GM23338 (cell line): ENCODE results near the gene TCEAL1. TPM values are rescaled to one million over a fixed set of nuclear protein-coding genes. Genes with fewer than 3 reads are reported as not detected.

ENCODE experiments used
- polyA plus RNA-seq: library from polyadenylated mRNA; unstranded; fragments of >200 nt; fragmentation: Nextera tagmentation; extraction: Ambion mirVana; gene quantifications from 2 replicates; pipeline ENCODE4 v1.2.1, GENCODE V29; 2016
- total RNA-seq: library from RNA; depleted of rRNA; stranded (reverse); fragments of >200 nt; shearing (Covaris generic); gene quantifications from 2 replicates; pipeline ENCODE4 v1.2.3, GENCODE V29; 2014; rRNA removed

TCEAL1 gene
- total and polyA plus RNA-seq, 2 experiments from 2014 or later, result 5.8 to 8.8 TPM

Other genes with a start within 250 kb of the TCEAL1 start
- not detected in 2 replicates for gene RAB40A, start 109.5 kb upstream of the TCEAL1 start, total RNA-seq
- 1.1 and 2.0 TPM in 2 replicates for gene RAB40A, start 109.5 kb upstream of the TCEAL1 start, polyA plus RNA-seq
- 18.0 and 25.4 TPM in 2 replicates for gene TCEAL4, start 43.5 kb upstream of the TCEAL1 start, total RNA-seq
- 125 and 148 TPM in 2 replicates for gene TCEAL4, start 43.5 kb upstream of the TCEAL1 start, polyA plus RNA-seq
- gene TCEAL3, start 21.0 kb upstream of the TCEAL1 start, total RNA-seq, result 5.0 and 5.2 TPM in 2 replicates
- 30.6 and 31.1 TPM in 2 replicates for gene TCEAL3, start 21.0 kb upstream of the TCEAL1 start, polyA plus RNA-seq
- 269 and 311 TPM in 2 replicates for gene MORF4L2, start 57.7 kb downstream of the TCEAL1 start, total RNA-seq
- gene MORF4L2, start 57.7 kb downstream of the TCEAL1 start, polyA plus RNA-seq, result 297 and 315 TPM in 2 replicates
- not detected in 2 replicates for gene TMEM31, start 81.9 kb downstream of the TCEAL1 start, total RNA-seq
- 0.60 and 0.85 TPM in 2 replicates for gene TMEM31, start 81.9 kb downstream of the TCEAL1 start, polyA plus RNA-seq
- gene PLP1, start 147.9 kb downstream of the TCEAL1 start, total RNA-seq, result 49.9 and 66.9 TPM in 2 replicates
- gene PLP1, start 147.9 kb downstream of the TCEAL1 start, polyA plus RNA-seq, result 30.2 and 36.9 TPM in 2 replicates
- gene RAB9B, start 203.3 kb downstream of the TCEAL1 start, total RNA-seq, result 0.28 and 0.78 TPM in 2 replicates
- gene RAB9B, start 203.3 kb downstream of the TCEAL1 start, polyA plus RNA-seq, result 0.07 and 0.24 TPM in 2 replicates